A204.1 (cell line): Measurements from ENCODE around the gene DACH2.

Source experiments
- FAIRE-seq: peaks from 2 replicates; lab custom pipeline; 2012; peaks lifted over from hg19 to GRCh38; lab: Jason Lieb, UNC

Gene DACH2

DNA sequence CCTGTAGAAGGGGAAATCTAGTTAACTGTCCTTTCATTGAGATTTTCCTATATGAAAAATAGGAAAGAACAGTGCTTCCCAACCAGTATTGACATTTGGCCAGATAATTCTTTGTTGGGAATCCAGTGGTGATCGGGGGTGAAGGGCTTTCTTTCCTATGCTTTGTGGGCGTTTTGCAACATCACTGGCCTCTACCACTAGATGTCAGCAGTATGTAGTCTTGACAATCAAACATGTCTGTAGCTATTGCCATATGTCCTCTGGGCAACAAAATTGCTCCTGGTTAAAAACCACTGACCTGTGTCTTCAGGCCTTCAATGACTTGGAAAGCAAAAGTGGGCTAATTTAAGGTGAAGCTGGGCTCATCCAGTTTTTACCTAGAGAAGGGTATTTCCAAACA is 658.5 kb downstream of the DACH2 start:
- no peak for FAIRE-seq

DNA sequence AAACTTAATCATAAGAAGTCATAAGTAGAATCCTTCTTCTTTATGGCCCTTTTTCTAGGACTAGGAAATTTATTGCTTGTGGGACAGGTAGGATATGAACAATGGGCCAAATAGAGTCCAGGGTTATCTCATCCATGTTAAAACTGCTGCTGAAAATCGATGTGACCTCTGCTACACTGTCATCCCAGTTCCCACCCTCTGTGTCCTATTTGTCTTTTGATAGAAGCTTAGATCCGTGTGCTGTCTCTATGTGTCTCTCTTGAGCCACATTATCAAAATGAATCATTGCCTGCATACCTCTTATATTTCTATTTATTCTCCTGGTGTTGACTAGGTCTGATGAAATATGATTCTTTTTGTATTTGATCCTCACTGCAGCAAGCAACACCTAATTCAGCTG is 661.4 kb downstream of the DACH2 start:
- no peak for FAIRE-seq

DNA sequence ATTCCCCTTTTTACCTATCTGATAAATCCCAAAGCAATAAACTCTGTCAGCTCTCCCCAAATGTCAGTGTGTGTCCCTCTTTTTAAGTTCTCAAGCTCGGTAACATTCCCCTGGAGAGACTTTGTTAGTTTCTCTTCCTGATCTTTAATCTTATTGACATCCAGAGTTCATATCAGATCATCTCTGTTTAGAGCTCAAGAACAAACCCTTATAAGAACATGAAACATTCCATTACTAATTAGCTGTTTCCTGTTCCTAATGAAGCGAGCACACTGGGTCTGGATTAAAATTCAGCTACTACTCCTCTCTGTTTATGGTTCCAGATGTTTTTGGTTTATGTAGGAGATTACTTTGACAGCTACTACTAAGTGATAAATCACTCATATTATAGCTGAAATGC is 681.5 kb downstream of the DACH2 start:
- no peak for FAIRE-seq

DNA sequence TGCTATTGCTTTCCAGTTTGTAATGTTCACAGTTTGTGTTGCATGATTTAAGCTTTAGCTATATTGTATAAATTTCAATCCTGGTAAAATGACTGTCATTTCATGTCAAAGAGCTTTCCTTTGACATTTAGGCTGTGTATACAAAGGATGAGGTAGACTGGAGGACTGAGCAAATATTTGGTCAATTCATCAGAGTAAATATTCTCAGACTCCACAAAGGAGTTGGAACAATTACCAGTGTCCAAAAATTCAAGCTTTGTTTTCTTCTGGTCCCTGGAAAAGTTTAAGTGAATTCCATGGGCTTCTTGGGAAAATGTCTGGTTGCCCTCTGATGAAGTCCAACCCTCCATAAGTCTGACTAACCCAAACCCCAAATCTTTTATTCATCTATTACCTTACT is 682.4 kb downstream of the DACH2 start:
- FAIRE-seq, result no peak

DNA sequence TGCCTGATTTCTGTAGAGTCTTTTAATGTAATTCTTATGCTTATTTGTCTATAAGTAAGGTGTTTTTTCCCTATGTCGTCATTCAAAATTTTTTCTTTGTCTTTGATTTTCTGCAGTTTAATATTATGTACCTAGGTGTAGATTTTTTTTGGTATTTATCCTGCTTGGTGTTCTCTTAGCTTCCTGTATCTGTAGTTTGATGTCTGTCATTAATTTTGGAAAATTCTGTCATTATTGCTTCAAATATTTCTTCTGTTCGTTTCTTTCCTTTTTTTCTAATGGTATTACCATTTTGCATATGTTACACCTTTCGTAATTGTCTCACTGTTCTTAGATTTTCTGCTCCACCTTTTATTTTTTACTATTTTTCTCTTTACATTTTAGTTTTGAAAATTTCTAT is 696.9 kb downstream of the DACH2 start:
- no peak for FAIRE-seq
